ENCODE measurements around the gene CST7. TPM values are rescaled to one million over a fixed set of nuclear protein-coding genes. Genes with fewer than 3 reads are reported as not detected.
A peak's percentile ranks its signal among the peaks of the same experiment; 100 is the strongest.

The CST7 gene
- total RNA-seq, 1 experiment from 2014 or later, result not detected

GRCh38 chr20:24958506-24959385 is 9.7 kb downstream of the CST7 start:
- Mint-ChIP-seq H3K4me3 (no peak overlapping the region), H3K27ac (0 out of 7 replicates have a peak overlapping the region, but pooled peaks of 1 of the 3 experiments have one; percentile 22), H3K4me1 (peaks cover 4 to 10% of the 10 kb centered on the region in 2 experiments), H3K36me3 (ENCODE audit: insufficient read depth in 1 of 3, low read depth in 3 of 3) (peaks cover 15 to 29% (median 16%) of the 10 kb centered on the region in 3 experiments; a peak in 6 of 7 replicates), H3K27me3 (ENCODE audit: low read depth) (no peaks in the 10 kb centered on the region), H3K9me3 (no peaks in the 10 kb centered on the region; a peak in 1 of 5 replicates)
- H4K91ac ChIP-seq (ENCODE audit: insufficient read length, low read depth, low read length), result no peak overlapping the region
- H3K4me1 ChIP-seq (ENCODE audit: insufficient read depth, low read length), result no peaks in the 10 kb centered on the region
- no peaks in the 10 kb centered on the region for H3K9me3 ChIP-seq (ENCODE audit: control insufficient read depth, low read depth, low read length)
- H2BK20ac ChIP-seq (ENCODE audit: low read depth, low read length, poor library complexity, severe bottlenecking), result no peak overlapping the region
- H3K79me1 ChIP-seq (ENCODE audit: insufficient read depth, low read depth, low read length, poor library complexity, severe bottlenecking), result no peaks in the 10 kb centered on the region
- no peak overlapping the region for H2AFZ ChIP-seq (ENCODE audit: low read length)
- DNase-seq, result peak; percentile 8
- WGBS (ENCODE audit: extremely low coverage, insufficient read length, low lambda C conversion rate), result no CpG with 5 or more reads among the region's 20 CpGs
- H3K56ac ChIP-seq (ENCODE audit: insufficient read length, low read depth, low read length), result no peak overlapping the region
- H3K9ac ChIP-seq (ENCODE audit: extremely low read depth, insufficient read length, low read length), result no peak overlapping the region
- H3K14ac ChIP-seq (ENCODE audit: insufficient read depth, low read length), result no peak overlapping the region
- H4K20me1 ChIP-seq (ENCODE audit: control insufficient read depth, insufficient read depth, insufficient read length), result no peaks in the 10 kb centered on the region
- H3K27ac ChIP-seq (ENCODE audit: insufficient read length, low read depth, low read length), result no peak overlapping the region
- H2AK5ac ChIP-seq (ENCODE audit: insufficient read length, low read length), result no peak overlapping the region
- H4K5ac ChIP-seq (ENCODE audit: insufficient read length, low read depth, low read length), result no peak overlapping the region
- no peaks in the 10 kb centered on the region for H3K27me3 ChIP-seq (ENCODE audit: insufficient read depth, low read length)
- no peak overlapping the region for H3T11ph ChIP-seq (ENCODE audit: low read length)
- H3K23ac ChIP-seq (ENCODE audit: insufficient read length, low read depth, low read length), result no peak overlapping the region
- H3K4me2 ChIP-seq (ENCODE audit: insufficient read depth, insufficient read length, low read length), result no peak overlapping the region
- H2BK120ac ChIP-seq (ENCODE audit: low read depth, low read length, poor library complexity, severe bottlenecking), result no peak overlapping the region
- H3K4ac ChIP-seq (ENCODE audit: low read depth, low read length), result no peak overlapping the region
- no peak overlapping the region for H3K18ac ChIP-seq (ENCODE audit: insufficient read length, low read depth, low read length)
- no peaks in the 10 kb centered on the region for H3K23me2 ChIP-seq (ENCODE audit: insufficient read length, low read depth, low read length, poor library complexity, severe bottlenecking)
- no peak overlapping the region for H2BK12ac ChIP-seq (ENCODE audit: insufficient read length, low read depth, low read length)
- TF ChIP-seq, protein P1, sequence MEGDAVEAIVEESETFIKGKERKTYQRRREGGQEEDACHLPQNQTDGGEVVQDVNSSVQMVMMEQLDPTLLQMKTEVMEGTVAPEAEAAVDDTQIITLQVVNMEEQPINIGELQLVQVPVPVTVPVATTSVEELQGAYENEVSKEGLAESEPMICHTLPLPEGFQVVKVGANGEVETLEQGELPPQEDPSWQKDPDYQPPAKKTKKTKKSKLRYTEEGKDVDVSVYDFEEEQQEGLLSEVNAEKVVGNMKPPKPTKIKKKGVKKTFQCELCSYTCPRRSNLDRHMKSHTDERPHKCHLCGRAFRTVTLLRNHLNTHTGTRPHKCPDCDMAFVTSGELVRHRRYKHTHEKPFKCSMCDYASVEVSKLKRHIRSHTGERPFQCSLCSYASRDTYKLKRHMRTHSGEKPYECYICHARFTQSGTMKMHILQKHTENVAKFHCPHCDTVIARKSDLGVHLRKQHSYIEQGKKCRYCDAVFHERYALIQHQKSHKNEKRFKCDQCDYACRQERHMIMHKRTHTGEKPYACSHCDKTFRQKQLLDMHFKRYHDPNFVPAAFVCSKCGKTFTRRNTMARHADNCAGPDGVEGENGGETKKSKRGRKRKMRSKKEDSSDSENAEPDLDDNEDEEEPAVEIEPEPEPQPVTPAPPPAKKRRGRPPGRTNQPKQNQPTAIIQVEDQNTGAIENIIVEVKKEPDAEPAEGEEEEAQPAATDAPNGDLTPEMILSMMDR (conservative IDR thresholded peaks at IDR 0.05), result no peak
- H2BK15ac ChIP-seq (ENCODE audit: low read depth, low read length), result no peak overlapping the region
- H3K79me2 ChIP-seq (ENCODE audit: insufficient read depth, low read length), result no peaks in the 10 kb centered on the region
- H2BK5ac ChIP-seq (ENCODE audit: insufficient read length, low read length), result no peak overlapping the region
- no peak overlapping the region for H4K8ac ChIP-seq (replicated peaks; ENCODE audit: insufficient read length, low read depth, low read length)
